ENCODE results near the gene SLC39A11.

DNA sequence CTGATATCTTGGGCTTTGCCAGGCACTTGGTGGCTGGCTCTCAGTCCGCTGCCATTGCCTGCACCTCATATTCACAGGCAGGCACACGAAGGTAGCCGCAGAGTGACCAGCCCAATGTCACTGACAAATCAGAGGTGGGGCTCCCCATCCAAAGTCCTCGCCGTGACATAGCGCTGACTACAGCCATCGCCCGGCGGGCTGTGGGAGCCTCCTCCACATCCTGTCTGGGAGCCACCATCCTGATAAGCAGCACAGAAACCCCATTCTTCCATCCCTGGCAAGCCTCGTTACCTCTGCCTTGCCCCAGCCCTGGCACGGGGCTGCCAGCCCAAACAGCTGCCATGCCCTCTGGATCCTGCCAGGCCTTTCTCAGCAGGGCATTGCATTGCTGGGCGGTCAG lies 437.8 kb downstream of the SLC39A11 start:
- TF ChIP-seq CTCF (IDR thresholded peaks at IDR 0.05) (no peak), EZH2phosphoT487 (IDR thresholded peaks at IDR 0.05) (no peak), EZH2 (IDR thresholded peaks at IDR 0.05) (no peak)
